ENCODE data around the gene DNAAF5. TPM values are rescaled to one million over a fixed set of nuclear protein-coding genes. Genes with fewer than 3 reads are reported as not detected.

Gene DNAAF5
- total and polyA plus RNA-seq, 2 of the 4 experiments (the other 2 are of a cell fraction), result 12.4 to 32.6 TPM

GRCh38 chr7:726854-727103 is 280 bp downstream of the DNAAF5 start:
- Histone ChIP-seq H2AFZ (replicated peaks; ENCODE audit: low read length, poor library complexity) (peak overlapping the region; percentile 96), H3K79me1 (ENCODE audit: low read depth in 1 of 2, low read length in 2 of 2) (peaks cover 20 to 56% of the 10 kb centered on the region in 2 experiments), H3K27me3 (ENCODE audit: control insufficient read depth, insufficient read depth, low read length) (no peaks in the 10 kb centered on the region), H2BK15ac (ENCODE audit: low read depth, low read length) (no peak overlapping the region), H4K5ac (ENCODE audit: low read depth, low read length) (no peak overlapping the region), H2BK120ac (ENCODE audit: low read depth, low read length) (no peak overlapping the region), H3K36me3 (ENCODE audit: control insufficient read depth, insufficient read depth, low read length) (peaks cover 16% of the 10 kb centered on the region), H2BK20ac (ENCODE audit: low read depth, low read length) (no peak overlapping the region), H3K4me2 (ENCODE audit: low read depth, low read length) (peak overlapping the region; percentile 50; the same call in 1 of the 2 replicates), H4K20me1 (ENCODE audit: insufficient read depth, low read length) (peaks cover 3% of the 10 kb centered on the region), H4K8ac (ENCODE audit: low read depth in 2 of 2, low read length in 2 of 2) (no peak overlapping the region; a peak in 1 of 4 replicates), H3K23ac (ENCODE audit: low read depth, low read length) (no peak overlapping the region), H3K18ac (ENCODE audit: low read depth, low read length) (no peak overlapping the region), H2AK5ac (ENCODE audit: low read depth, low read length) (no peak overlapping the region), H3K27ac (ENCODE audit: insufficient read depth, low read length) (peak overlapping the region; percentile 12; the same call in 1 of the 2 replicates), H3K14ac (replicated peaks; ENCODE audit: low read depth, low read length) (no peak overlapping the region), H3K9me1 (ENCODE audit: insufficient read depth, low read length) (peaks cover 2% of the 10 kb centered on the region; the same call in 1 of the 2 replicates), H3K9ac (ENCODE audit: low read depth, low read length) (peak overlapping the region; percentile 24; the same call in 1 of the 2 replicates), H3K4me3 (ENCODE audit: insufficient read depth, low read depth, low read length) (peak overlapping the region; percentile 75), H3K4me1 (ENCODE audit: control insufficient read depth, insufficient read depth, low read length) (peaks cover 17% of the 10 kb centered on the region), H3K56ac (ENCODE audit: extremely low read depth, insufficient read depth, low read length) (no peak overlapping the region), H2AK9ac (replicated peaks; ENCODE audit: low read depth, low read length, poor library complexity) (peak overlapping the region; percentile 90), H3K4ac (ENCODE audit: low read depth, low read length) (no peak overlapping the region; the same call in 1 of the 2 replicates), H2BK5ac (ENCODE audit: low read depth, low read length, poor library complexity, severe bottlenecking) (peak overlapping the region; percentile 2), H4K91ac (ENCODE audit: insufficient read depth, low read depth, low read length) (no peak overlapping the region; the same call in 1 of the 2 replicates), H3K9me3 (ENCODE audit: control insufficient read depth, insufficient read depth, low read length) (no peaks in the 10 kb centered on the region)
- dilution Hi-C loops (cut with HindIII; ENCODE audit: low sequenced_read_pairs, unreplicated experiment) (no loop called here), intact Hi-C loops (cut with micrococcal nuclease) (loop anchor here (5.0 kb wide), 2 partner anchors 209 to 394 kb away; partner anchors contain the start of gene PDGFA), in situ Hi-C loops (cut with MboI; ENCODE audit: low sequenced_read_pairs) (no loop called here)
- TF ChIP-seq, protein P1, sequence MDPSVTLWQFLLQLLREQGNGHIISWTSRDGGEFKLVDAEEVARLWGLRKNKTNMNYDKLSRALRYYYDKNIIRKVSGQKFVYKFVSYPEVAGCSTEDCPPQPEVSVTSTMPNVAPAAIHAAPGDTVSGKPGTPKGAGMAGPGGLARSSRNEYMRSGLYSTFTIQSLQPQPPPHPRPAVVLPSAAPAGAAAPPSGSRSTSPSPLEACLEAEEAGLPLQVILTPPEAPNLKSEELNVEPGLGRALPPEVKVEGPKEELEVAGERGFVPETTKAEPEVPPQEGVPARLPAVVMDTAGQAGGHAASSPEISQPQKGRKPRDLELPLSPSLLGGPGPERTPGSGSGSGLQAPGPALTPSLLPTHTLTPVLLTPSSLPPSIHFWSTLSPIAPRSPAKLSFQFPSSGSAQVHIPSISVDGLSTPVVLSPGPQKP (IDR thresholded peaks at IDR 0.05; ENCODE audit: borderline replicate concordance, low read depth, low read length), result no peak
- TF ChIP-seq RCOR1 (IDR thresholded peaks at IDR 0.05; ENCODE audit: insufficient replicate concordance, low read length) (no peak), CHD1 (IDR thresholded peaks at IDR 0.05; ENCODE audit: low read depth, low read length) (no peak), RAD21 (IDR thresholded peaks at IDR 0.05; ENCODE audit: low read length) (no peak; the same call in 1 of the 2 replicates), MAZ (IDR thresholded peaks at IDR 0.05; ENCODE audit: borderline replicate concordance, low read depth, low read length) (no peak), FOS (IDR thresholded peaks at IDR 0.05; ENCODE audit: low read depth, low read length) (no peak), SMC3 (IDR thresholded peaks at IDR 0.05; ENCODE audit: low read depth, low read length) (no peak), POLR2A (IDR thresholded peaks at IDR 0.05; ENCODE audit: low read depth, low read length) (no peak)
- ChIA-PET POLR2A (ENCODE audit: unreplicated experiment) (no interaction called here), CTCF (no interaction called here)
- whole genome bisulfite sequencing, 2 experiments (ENCODE audit: extremely low coverage in 2 of 2, insufficient read length in 1 of 2), result 0% methylated on average over 21 of the region's 39 CpGs; no CpG with 5 or more reads in 1 of the 2 experiments
- DNase-seq (no peak), ATAC-seq (ENCODE audit: low read depth) (peak; percentile 36)
- BruUV-seq (replicated peaks), result no TSS peak
